HCT116 (cell line): Measurements from ENCODE around the gene STRBP.

Experiments used
- CEBPB ChIP-seq: IDR thresholded peaks from 2 replicates; pipeline ENCODE4 v1.6.1; 2012; ENCODE audit warnings: low read depth
- EZH2 ChIP-seq: fragments of 200-600 bp; sonication (generic); IDR thresholded peaks from 2 replicates; pipeline ENCODE4 v1.6.1; 2017; ENCODE audit warnings: antibody characterized with exemption, mixed run types
- JUND ChIP-seq: IDR thresholded peaks from 2 replicates; pipeline ENCODE4 v1.6.1; 2012
- MAX ChIP-seq: IDR thresholded peaks from 2 replicates; pipeline ENCODE4 v1.6.1; 2012
- POLR2A ChIP-seq: IDR thresholded peaks from 2 replicates; pipeline ENCODE4 v1.7.0; 2011; ENCODE audit warnings: borderline replicate concordance; ENCODE audit not compliant: insufficient read depth, insufficient read length; ENCODE audit errors: extremely low read depth
- POLR2AphosphoS5 ChIP-seq: IDR thresholded peaks from 2 replicates; pipeline ENCODE4 v1.6.1; 2011; ENCODE audit warnings: mild to moderate bottlenecking, low read depth, low read length, moderate library complexity
- SIN3A ChIP-seq: IDR thresholded peaks from 2 replicates; pipeline ENCODE4 v1.6.1; 2012; ENCODE audit warnings: low read depth
- SP1 ChIP-seq: IDR thresholded peaks from 2 replicates; pipeline ENCODE4 v1.6.1; 2012; ENCODE audit warnings: low read depth
- SRF ChIP-seq: IDR thresholded peaks from 2 replicates; pipeline ENCODE4 v1.6.1; 2012; ENCODE audit warnings: low read depth
- YY1 ChIP-seq: IDR thresholded peaks from 2 replicates; pipeline ENCODE4 v1.6.1; 2011; ENCODE audit warnings: low read length, low read depth, moderate library complexity, mild to moderate bottlenecking; ENCODE audit not compliant: insufficient replicate concordance; ENCODE audit errors: extremely low read depth
- ZFX ChIP-seq: fragments of 450-650 bp; IDR thresholded peaks from 2 replicates; pipeline ENCODE4 v1.6.1; 2017
- TF ChIP-seq, protein P1 (sequence below), 3 experiments: fragments of 200-600 bp in 1 of 3; sonication (generic) in 1 of 3; IDR thresholded peaks in 2 of 3; conservative IDR thresholded peaks in 1 of 3; 2 replicates each; pipeline ENCODE4 v1.5.1; 2012 to 2017; ENCODE audit warnings: low read depth in 2 of 3, low read length in 2 of 3, antibody characterized with exemption in 1 of 3, borderline replicate concordance in 1 of 3, control low read depth in 1 of 3, mild to moderate bottlenecking in 1 of 3, mixed read lengths in 1 of 3, mixed run types in 1 of 3, moderate library complexity in 1 of 3; ENCODE audit not compliant: insufficient read depth in 1 of 3

DNA sequence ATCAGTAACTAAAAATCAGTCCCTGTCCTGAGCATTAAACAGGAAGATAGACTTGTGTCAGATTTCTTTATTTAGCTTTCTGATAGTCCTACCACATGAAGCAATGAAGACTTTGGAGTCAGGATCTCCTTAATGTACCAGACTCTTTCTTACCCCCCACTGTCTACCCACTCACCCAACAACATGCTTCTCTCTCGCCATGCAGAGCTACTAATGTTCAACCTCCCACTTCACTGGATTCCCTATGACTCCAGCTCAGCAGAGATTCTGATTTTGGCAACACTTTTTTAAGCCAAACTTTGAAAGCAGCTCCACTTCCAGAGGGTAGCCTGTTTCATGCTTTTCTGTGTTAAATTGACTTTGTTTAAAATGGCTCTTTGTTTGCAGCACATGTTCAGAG lies 184.1 kb downstream of the STRBP start:
- TF ChIP-seq, protein P1, sequence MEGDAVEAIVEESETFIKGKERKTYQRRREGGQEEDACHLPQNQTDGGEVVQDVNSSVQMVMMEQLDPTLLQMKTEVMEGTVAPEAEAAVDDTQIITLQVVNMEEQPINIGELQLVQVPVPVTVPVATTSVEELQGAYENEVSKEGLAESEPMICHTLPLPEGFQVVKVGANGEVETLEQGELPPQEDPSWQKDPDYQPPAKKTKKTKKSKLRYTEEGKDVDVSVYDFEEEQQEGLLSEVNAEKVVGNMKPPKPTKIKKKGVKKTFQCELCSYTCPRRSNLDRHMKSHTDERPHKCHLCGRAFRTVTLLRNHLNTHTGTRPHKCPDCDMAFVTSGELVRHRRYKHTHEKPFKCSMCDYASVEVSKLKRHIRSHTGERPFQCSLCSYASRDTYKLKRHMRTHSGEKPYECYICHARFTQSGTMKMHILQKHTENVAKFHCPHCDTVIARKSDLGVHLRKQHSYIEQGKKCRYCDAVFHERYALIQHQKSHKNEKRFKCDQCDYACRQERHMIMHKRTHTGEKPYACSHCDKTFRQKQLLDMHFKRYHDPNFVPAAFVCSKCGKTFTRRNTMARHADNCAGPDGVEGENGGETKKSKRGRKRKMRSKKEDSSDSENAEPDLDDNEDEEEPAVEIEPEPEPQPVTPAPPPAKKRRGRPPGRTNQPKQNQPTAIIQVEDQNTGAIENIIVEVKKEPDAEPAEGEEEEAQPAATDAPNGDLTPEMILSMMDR (IDR thresholded peaks at IDR 0.05 in 2 of 3, conservative IDR thresholded peaks at IDR 0.05 in 1 of 3; ENCODE audit: borderline replicate concordance in 1 of 3, insufficient read depth in 1 of 3, low read depth in 2 of 3, low read length in 2 of 3) = no peak
- TF ChIP-seq POLR2A (no peak), JUND (no peak), EZH2 (no peak), CEBPB (no peak), MAX (no peak), SP1 (no peak), POLR2AphosphoS5 (no peak), YY1 (no peak), ZFX (no peak), SRF (no peak), SIN3A (no peak)
